Mucosa of rectum (tissue), 2 donors: ENCODE measurements around the gene RPA3.

Experiments
- H3K27ac ChIP-seq, 2 donors: one replicate each; pipeline ENCODE4 v1.7.0; 2013; ENCODE audit warnings: inconsistent platforms in 2 of 2, low read depth in 2 of 2, low read length in 2 of 2
- H3K27me3 ChIP-seq, 2 donors: one replicate each; pipeline ENCODE4 v1.7.0; 2013; ENCODE audit warnings: low read length in 2 of 2; ENCODE audit not compliant: control insufficient read depth in 2 of 2, insufficient read depth in 2 of 2
- H3K36me3 ChIP-seq, 2 donors: one replicate each; pipeline ENCODE4 v1.7.0; 2013; ENCODE audit warnings: low read length in 2 of 2; ENCODE audit not compliant: control insufficient read depth in 2 of 2, insufficient read depth in 2 of 2
- H3K4me1 ChIP-seq, 2 donors: one replicate each; pipeline ENCODE4 v1.7.0; 2013; ENCODE audit warnings: low read length in 2 of 2, mild to moderate bottlenecking in 1 of 2; ENCODE audit not compliant: control insufficient read depth in 2 of 2, insufficient read depth in 2 of 2
- H3K4me3 ChIP-seq, 2 donors: one replicate each; pipeline ENCODE4 v1.7.0; 2013; ENCODE audit warnings: low read length in 2 of 2
- H3K9ac ChIP-seq, 2 donors: one replicate each; pipeline ENCODE4 v1.7.0; 2013; ENCODE audit warnings: low read length in 2 of 2, low read depth in 1 of 2, mild to moderate bottlenecking in 1 of 2
- H3K9me3 ChIP-seq, 2 donors: one replicate each; pipeline ENCODE4 v1.7.0; 2013; ENCODE audit warnings: low read length in 2 of 2; ENCODE audit not compliant: control insufficient read depth in 2 of 2
- donor health status: healthy.
- donor health status: Normal muscosa, but diverticular disease.

RPA3 gene

GRCh38 chr7:7718492-7718891 lies at the start of gene RPA3:
Gene RPA3 (minus strand): TSS chr7:7718607. CDS start chr7:7640418, 78,189 bp downstream.
- Histone ChIP-seq H3K27ac (no peak within 1 kb of the TSS), H3K36me3 (no peaks in the 10 kb centered on the region), H3K4me3 (no peak within 1 kb of the TSS), H3K9me3 (no peaks in the 10 kb centered on the region), H3K9ac (no peak within 1 kb of the TSS), H3K27me3 (no peaks in the 10 kb centered on the region), H3K4me1 (no peaks in the 10 kb centered on the region)

GRCh38 chr7:7766671-7767070 lies 48.3 kb upstream of the RPA3 start:
- no peaks in the 10 kb centered on the region for H3K36me3 ChIP-seq
- H3K9me3 ChIP-seq: no peaks in the 10 kb centered on the region
- H3K9ac ChIP-seq: no peak overlapping the region
- H3K4me1 ChIP-seq: peaks cover 0 to 1% of the 10 kb centered on the region in 2 donors
- H3K27me3 ChIP-seq: no peaks in the 10 kb centered on the region
- no peak overlapping the region for H3K27ac ChIP-seq
- H3K4me3 ChIP-seq: no peak overlapping the region

- H3K9ac ChIP-seq: no peak overlapping the region
- H3K4me1 ChIP-seq: peaks cover 0 to 5% of the 10 kb centered on the region in 2 donors
- no peaks in the 10 kb centered on the region for H3K9me3 ChIP-seq
- H3K4me3 ChIP-seq: no peak overlapping the region
- H3K27me3 ChIP-seq: no peaks in the 10 kb centered on the region
- H3K36me3 ChIP-seq: no peaks in the 10 kb centered on the region
- H3K27ac ChIP-seq: no peak overlapping the region
These were observed 47.0 kb upstream of the RPA3 start for GRCh38 chr7:7765422-7765821.

- Histone ChIP-seq H3K27me3 (no peaks in the 10 kb centered on the region), H3K27ac (no peak overlapping the region), H3K4me1 (peaks cover 0 to 5% of the 10 kb centered on the region in 2 donors), H3K9ac (no peak overlapping the region), H3K9me3 (no peaks in the 10 kb centered on the region), H3K4me3 (no peak overlapping the region), H3K36me3 (no peaks in the 10 kb centered on the region)
These were observed 46.4 kb upstream of the RPA3 start for GRCh38 chr7:7764520-7765396.

GRCh38 chr7:7761974-7762779 lies 43.8 kb upstream of the RPA3 start:
- Histone ChIP-seq H3K4me1 (peaks cover 0 to 5% of the 10 kb centered on the region in 2 donors), H3K9me3 (no peaks in the 10 kb centered on the region), H3K36me3 (no peaks in the 10 kb centered on the region), H3K4me3 (peak overlapping the region; percentile 69 to 75), H3K27me3 (no peaks in the 10 kb centered on the region), H3K9ac (peak overlapping the region in 1 of 2 donors; percentile 64), H3K27ac (peak overlapping the region; percentile 49 to 81)

- Histone ChIP-seq H3K9ac (peak overlapping the region in 1 of 2 donors; percentile 64), H3K27ac (peak overlapping the region; percentile 49 to 81), H3K4me1 (peaks cover 0 to 5% of the 10 kb centered on the region in 2 donors), H3K36me3 (no peaks in the 10 kb centered on the region), H3K27me3 (no peaks in the 10 kb centered on the region), H3K4me3 (peak overlapping the region; percentile 69 to 75), H3K9me3 (no peaks in the 10 kb centered on the region)
These were observed 43.0 kb upstream of the RPA3 start for GRCh38 chr7:7761340-7761973.

GRCh38 chr7:7757576-7757975 lies 39.2 kb upstream of the RPA3 start:
- H3K9ac ChIP-seq: no peak overlapping the region
- H3K4me1 ChIP-seq: peaks cover 0 to 5% of the 10 kb centered on the region in 2 donors
- H3K4me3 ChIP-seq: no peak overlapping the region
- H3K9me3 ChIP-seq: no peaks in the 10 kb centered on the region
- no peaks in the 10 kb centered on the region for H3K27me3 ChIP-seq
- no peak overlapping the region for H3K27ac ChIP-seq
- no peaks in the 10 kb centered on the region for H3K36me3 ChIP-seq

- Histone ChIP-seq H3K36me3 (no peaks in the 10 kb centered on the region), H3K9ac (no peak overlapping the region), H3K27me3 (no peaks in the 10 kb centered on the region), H3K9me3 (no peaks in the 10 kb centered on the region), H3K4me3 (no peak overlapping the region), H3K27ac (no peak overlapping the region), H3K4me1 (peaks cover 0 to 5% of the 10 kb centered on the region in 2 donors)
These were observed 38.2 kb upstream of the RPA3 start for GRCh38 chr7:7756577-7756976.

GRCh38 chr7:7751243-7752092 lies 33.1 kb upstream of the RPA3 start:
- H3K9me3 ChIP-seq: no peaks in the 10 kb centered on the region
- H3K4me1 ChIP-seq: peaks cover 2 to 8% of the 10 kb centered on the region in 2 donors
- no peak overlapping the region for H3K9ac ChIP-seq
- peak overlapping the region; percentile 29 to 30 for H3K4me3 ChIP-seq
- H3K27me3 ChIP-seq: no peaks in the 10 kb centered on the region
- H3K36me3 ChIP-seq: no peaks in the 10 kb centered on the region
- H3K27ac ChIP-seq: peak overlapping the region in 1 of 2 donors; percentile 23
